Activated T-cell treated with anti-CD3 and anti-CD28 coated beads, Interleukin-2, amount 50 U/mL, for 1 hour (primary cell): ENCODE measurements around the gene KLHDC4.
"Not testable (repeated sequence)": the region's sequence is repeated elsewhere in the genome, so short reads cannot be mapped to it uniquely, and the experiment has no call there.

Experiments
- DNase-seq: peaks from one replicate; pipeline ENCODE4 v3.0.0-alpha.2; 2020

KLHDC4 gene

DNA sequence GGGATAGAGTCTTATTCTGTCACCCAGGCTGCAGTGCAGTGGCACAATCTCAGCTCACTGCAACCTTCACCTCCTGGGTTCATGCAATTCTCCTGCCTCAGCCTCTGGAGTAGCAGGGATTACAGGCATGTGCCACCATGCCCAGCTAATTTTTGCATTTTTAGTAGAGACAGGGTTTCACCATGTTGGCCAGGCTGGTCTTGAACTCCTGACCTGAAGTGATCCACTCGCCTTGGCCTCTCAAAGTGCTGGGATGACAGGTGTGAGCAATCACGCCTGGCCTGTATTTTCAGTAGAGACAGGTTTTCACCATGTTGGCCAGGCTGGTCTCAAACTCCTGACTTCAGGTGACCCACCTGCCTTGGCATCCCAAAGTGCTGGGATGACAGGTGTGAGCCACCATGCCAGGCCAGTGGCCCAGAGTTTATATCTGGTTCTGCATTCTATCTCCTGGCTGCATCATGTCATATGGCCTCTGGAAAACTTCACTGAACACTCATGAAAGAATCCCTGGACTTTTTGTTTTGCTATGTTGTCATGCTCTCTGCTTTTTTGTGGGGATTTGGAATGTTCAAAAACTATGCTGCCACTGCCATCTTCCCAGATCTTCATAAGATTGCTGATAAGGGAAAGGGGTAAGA is 21.8 kb upstream of the KLHDC4 start:
- not testable (repeated sequence) for DNase-seq

DNA sequence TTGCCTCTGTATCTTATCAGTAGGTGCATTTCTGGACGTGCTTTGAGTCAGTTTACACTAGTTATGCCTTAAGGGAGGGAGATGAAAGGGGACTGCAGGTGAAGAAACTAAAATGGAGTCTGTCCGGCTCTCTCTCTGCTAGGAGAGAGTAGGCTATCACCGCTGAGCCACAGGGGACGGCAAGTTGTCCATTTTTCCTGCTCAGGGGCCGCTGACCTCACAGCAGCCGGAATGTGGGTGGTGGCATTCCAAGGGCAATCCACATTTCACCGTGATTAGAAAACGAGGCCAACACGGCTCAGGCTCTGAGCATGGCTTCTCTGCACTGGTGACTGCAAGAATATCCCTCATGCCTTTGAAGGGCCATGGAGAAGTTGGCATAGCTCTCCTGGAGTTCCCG is 19.0 kb upstream of the KLHDC4 start:
- DNase-seq: no peak

DNA sequence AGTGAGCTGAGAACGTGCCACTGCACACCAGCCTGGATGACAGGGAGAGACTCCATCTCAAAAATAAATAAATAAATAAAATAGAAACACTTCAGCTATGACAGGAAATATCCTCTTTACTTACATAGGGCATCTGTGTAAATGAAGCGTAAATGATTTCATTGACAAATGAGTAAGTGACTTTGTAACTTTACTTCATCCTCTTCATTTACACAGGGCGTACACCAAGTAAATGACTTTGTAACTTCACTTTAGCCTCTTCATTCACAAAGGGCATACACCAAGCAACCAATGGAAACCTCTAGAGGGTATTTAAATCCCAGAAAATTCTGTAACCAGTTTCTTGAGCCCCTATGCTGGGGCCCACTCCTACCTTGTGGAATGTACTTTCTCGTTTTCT is 16.2 kb upstream of the KLHDC4 start:
- DNase-seq: no peak

DNA sequence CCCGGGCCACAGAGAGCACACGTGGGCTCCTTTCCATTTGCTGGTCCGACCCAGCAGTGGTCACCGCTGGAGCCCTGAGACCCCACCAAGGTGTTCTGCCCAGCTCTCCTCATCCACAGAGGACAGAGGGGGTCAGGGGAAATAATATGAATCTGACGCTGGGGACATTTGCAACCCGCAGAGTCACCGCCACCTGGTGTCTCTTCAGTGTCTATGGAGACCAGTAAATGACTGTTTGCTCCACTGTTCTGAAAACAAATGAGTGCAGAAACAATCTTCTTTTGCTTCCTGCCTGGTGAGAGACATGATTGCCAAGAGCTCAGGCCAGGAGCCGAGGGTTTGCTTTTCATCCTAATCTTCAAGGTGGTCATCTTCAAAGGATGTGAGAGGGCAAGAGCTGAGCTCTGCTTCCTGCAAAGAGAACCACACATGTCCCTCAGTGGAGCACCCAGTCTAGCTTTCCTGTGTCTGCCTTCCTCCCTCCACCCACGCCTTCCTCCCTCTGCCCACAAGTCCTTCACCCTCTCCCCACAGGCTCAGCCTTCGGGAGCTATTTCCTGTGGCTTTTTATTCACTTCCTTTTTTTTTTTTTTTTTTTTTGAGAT is 14.7 kb upstream of the KLHDC4 start:
- peak; percentile 40 for DNase-seq

DNA sequence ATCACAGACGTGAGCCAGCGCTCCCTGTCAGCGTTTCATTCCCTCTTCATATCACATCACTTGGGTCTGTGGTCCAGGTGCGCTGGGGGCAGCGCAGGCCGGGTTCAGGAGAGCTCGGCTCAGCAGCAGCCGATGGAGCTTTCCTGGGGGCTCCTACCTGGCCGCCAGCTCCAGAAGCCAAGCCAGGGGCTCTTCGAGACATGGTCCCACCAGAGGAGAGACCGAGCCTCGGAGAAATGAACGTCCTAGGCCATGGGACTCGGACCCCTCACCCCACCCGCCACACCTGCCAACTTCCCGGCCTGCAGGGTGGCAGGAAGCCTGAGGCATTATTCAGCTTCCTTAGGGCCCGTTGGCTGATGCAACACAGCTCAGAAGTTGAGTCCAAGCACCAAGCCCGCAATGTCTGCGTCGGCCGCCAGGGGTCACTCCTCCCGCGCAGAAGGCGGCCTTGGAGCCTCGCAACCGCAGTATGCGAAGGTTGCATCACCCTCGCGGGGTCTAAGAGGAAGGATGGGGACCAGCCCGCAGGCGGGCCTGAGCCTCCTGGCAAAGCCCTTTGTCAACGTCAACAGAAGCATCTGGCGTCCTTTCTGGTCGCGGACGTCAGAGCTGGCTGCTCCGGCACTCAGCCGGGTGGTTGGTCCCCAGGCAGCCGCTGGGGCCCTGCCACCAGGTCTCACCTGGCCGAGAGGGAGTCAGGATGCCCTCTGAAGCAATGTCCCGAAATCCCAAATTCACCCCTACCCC is 13.2 kb upstream of the KLHDC4 start:
- DNase-seq: peak; percentile 95

DNA sequence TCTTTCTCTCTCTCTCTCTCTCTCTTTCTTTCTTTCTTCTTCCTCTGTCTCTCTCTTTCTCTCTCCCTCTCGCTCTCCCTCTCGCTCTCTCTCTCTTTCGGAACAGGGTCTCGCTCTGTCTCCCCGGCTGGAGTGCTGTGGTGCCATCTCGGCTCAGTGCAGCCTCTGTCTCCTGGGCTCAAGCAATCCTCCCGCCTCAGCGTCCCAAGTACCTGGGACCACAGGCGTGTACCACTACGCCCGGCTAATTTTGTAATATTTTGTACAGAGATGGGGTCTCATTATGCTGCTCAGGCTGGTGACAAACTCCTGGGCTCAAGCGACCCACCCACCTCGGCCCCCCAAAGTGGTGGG is 12.7 kb upstream of the KLHDC4 start:
- no peak for DNase-seq

DNA sequence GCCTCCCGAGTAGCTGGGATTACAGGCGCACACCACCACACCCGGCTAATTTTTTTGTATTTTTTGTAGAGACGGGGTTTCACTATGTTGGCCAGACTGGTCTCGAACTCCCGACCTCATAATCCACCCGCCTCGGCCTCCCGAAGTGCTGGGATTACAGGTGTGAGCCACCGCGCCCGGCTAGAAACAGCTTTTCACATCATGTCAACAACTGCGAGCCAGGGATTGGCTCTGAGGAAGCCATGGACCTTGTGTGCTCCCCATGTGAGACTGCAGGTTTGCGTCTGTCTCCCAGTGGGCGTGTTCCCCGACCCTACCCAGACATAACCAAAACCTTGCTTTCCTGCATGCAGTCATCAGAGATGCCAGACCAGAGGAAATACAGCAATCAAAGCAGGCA is 8.1 kb upstream of the KLHDC4 start:
- not testable (repeated sequence) for DNase-seq

DNA sequence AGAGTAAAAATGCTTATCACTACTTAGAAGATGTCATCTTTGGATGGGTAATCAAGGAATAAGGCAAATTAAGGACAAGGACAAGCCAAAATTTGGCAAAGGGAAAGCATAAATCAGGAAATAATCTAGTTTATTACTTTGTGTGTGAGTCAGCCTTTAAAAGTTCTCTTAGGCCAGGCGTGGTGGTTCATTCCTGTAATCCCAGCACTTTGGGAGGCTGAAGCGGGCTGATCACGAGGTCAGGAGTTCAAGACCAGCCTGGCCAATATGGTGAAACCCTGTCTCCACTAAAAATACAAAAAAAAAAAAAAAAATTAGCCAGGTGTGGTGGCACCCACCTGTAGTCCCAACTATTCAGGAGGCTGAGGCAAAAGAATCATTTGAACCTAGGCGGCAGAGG is 1.7 kb upstream of the KLHDC4 start:
- not testable (repeated sequence) for DNase-seq

DNA sequence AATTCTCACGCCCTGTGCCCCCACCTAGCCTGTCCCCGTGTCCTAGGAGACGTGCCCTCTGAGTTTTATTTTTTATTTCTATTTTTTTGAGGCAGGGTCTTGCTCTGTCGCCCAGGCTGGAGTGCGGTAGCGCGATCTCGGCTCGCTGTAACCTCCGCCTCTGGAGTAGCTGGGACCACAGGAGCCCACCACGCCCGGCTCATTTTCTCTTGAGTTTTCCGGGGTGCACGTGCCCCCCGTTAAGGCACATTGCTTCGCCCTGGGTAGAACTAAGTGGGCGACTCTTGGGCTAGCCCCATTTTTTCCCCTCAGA is 655 bp upstream of the KLHDC4 start:
- DNase-seq: no peak

DNA sequence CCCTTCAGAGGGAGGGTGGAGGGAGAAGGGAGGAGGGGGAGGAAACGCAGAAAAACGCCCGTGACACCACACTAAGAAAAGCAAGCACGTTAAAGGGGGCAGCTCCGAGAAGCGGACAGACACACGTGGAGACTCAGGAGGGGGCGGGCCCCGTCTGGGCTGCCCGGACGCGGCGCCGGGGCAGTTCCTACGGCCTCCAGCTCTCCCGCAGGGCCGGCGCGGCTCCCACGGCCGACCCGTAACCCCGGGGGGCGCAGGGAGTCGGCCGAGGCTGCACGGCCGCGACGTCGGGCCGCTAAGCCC is 362 bp downstream of the KLHDC4 start:
- DNase-seq: peak; percentile 57

DNA sequence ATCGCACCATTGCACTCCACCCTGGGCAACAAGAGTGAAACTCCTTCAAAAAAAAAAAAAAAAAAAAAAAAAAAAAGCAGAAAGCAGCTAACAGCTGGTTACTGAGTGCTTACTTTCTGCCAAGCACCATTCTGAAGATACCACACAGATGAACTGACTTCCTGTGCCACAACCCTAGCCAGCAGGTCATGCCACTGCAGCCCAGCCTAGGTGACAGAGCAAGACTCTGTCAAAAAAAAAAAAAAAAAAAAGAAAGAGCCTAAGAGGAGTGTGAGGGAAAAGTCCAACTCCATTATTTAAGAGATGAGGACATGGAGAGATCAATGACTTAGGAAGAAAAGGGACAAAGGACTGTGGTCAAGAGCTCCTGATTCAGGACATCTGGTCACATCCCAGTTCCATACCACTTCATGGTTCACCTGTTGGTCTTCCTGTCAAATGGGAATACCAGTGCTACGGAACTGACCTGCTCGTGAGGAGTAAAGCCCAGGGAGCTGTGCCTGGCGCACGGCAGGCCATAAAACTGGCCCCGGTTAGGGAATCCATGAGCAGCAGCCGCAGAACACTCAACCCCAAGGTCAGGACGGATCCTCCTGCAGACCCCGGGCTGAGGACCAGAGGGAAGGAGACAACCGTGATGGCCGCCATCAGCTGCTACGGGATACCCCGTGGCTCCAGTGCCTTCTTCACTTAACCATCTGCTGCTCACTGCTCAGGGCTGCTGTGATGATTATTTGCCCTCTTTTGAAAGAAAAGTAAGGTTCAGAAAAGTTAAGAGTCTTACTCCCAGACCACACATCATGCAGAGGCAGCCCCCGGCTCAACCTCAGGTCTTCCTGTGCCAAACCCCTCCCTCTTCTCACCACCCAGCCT is 950 bp downstream of the KLHDC4 start:
- peak; percentile 27 for DNase-seq

DNA sequence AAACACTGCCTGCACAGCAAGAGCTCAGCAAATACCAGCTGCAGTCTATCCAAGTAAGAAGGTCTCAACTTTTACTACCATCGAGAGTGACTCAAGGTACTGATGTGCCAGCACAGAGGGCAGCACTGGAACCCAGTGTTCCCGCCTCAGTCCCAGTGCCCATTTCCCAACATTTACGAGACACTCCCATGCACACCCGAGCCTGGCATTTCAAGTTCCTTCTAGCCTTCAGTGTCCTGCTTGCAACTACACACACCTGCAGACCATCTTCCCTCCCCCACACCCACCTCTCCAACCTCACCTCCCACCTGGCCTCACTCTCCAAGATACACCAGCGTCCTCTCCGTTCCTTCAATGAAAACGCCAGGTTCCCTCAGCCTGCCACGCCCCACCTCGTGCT is 3.2 kb downstream of the KLHDC4 start:
- DNase-seq: no peak

DNA sequence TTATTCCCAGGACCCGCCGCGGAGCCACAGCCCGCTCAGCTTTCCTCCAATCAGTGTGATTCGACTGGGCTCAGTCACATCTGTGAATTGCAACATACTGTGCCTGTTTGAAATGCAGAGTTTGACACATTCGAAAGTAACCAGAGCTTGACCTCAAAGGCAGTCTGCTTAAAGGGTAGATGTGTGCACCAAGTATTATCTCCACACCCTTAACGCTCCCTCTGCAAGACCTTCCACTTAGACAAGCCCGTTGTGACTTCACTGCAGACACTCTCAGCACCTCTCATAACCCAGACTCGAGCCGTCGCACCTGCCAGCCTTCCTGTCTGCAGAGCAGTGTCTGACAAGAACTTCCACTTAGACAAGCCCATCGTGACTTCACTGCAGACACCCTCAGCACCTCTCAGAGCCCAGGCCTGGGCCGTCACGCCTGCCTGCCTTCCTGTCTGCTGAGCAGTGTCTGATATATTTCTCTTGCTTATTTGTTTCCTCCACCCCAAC is 3.7 kb downstream of the KLHDC4 start:
- DNase-seq: peak; percentile 32

DNA sequence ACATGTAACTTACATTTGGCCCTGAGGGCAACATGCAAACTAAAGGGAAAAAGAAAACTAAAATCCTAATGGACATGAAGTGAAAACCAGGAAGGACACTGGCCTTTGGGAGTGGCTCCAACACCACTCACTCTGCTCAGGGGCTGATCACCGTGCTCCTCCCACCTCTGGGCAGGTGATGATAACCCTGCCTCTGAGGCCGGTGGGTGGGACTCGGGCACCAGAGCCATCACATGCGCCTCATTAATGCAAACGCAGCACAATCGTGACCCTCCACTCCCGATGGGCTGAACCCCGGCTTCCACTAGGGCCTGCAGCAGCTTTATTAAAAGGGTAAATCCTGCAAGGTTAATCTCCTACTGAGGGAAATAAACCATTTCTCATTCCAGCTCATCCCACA is 4.7 kb downstream of the KLHDC4 start:
- no peak for DNase-seq

DNA sequence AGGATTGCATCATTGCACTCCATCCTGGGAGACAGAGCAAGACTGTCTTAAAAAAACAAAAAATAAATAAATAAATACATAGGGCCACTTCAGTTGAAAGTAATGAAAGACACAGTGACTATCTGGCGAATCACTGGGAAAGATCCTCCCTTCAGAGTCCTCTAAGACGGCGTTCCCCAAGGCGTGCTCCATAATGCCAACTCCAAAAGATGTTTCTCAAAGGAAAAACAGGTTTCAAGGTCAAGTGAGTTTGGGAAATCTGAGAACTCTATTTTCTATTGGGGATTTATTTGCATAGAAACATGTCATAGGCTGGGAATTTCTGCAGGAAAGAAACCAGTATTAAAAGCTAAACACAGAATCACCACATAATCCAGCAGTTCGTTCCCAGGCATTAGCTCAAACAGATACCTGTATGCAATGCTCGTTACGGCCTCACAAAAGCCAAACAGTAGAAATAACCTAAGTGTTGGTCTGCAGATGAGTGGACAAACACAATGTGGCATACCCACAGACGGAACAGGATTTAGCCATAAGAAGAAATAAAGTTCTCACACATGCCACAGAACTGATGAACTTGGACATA is 7.9 kb downstream of the KLHDC4 start:
- no peak for DNase-seq

DNA sequence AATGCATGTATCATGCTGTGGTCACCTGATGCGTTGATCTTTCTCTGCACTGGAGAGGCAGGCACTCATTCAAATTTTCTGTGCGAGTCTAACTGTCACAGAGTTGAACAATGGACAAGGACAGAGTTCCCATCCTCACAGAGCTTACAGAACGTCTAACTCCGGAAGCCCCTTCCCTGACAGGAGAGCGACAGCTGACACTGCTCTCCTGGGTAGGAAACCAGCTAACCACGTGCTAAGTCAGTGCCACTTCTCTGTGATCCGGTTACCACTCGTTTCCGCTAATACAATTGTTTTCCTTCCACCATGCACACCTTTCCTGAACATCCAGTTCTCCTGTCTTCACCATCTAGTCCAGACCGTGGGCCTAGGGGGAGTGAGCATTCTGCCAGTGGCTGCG is 11.3 kb downstream of the KLHDC4 start:
- no peak for DNase-seq

DNA sequence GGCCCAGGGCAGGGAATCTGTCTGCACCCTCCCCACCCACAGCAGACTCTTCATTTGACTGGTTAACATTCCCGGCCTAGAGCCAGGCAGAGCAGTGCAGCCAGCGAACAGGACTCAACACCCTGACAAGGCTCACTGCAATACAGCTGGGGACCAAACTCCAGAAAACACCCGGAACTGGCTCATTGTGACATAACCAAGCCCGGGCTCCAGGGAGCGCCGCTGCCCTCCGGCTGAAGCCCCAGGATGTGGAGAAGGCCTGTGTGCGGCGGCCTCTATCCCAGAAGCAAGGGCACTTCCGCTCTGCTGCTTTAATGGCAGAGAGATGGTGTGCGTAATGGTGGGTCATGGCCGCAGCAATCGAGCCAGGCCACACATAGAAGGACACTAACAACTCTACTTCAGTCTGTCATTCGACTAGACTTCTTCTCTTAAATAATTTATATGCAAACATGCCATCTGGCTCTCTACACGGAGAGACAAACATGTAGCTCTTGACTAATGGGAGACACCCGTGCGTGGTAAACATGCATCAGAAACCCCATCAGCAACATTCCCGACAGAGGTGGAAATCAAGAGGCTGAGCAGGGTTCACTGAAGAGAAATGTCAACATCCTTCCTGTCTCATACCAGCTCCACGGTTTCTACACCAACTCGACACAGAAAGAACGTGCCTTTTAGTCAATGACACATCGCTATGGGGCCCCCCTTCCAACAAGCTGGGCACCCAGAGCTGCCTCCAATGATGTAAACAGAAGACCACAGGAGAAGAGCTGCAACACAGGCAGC is 18.0 kb downstream of the KLHDC4 start:
- no peak for DNase-seq

DNA sequence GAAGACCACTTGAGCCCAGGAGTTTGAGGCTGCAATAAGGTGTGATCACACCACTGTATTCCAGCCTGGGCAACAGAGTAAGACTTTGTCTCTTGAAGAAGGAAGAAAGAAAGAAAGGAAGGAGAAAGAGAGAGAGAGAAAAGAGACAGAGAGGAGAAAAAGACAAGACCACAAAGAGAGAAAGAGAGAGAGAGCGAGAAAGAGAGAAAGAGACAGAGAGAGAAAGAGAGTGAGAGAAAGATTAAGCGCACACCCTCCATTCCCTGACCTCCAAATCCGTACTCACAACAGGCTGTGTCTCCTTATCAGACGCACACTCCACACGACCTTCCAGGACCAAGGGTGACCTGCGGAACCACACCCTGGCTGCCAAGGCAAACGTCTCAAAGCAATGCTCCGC is 19.6 kb downstream of the KLHDC4 start:
- DNase-seq: no peak

DNA sequence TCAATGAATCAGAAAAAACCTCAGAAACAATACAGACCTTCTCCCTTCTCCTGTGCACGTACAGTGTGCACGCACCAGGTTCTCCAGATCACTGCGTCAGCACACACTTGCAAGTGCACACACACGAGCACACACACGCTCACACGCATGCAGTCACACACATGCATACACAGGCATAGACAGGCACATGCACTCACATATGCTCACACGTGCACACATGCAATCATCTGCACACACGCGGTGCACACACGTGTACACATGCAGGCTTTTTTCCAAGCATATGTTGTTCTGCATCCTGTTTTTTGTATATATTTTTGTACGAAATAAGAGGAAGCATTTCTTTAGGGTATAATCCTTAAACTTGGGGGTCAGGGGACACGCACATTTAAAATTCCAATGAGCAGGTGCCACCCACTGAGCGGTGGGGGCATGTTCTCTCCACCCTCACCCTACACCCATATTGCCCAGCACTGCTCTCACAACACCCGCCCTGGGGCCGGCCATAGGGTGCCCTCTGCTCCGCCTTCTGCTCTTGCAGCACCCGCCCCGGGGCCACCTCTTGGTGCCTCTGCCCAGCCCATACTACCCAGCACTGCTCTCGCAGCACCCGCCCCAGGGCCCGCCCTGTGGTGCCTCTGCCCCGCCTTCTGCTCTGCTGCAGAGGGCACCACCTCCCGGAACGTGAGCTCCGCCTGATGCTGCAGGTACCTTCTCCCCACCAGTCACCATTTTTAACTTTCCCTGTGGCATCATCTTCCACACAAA is 20.9 kb downstream of the KLHDC4 start:
- no peak for DNase-seq

DNA sequence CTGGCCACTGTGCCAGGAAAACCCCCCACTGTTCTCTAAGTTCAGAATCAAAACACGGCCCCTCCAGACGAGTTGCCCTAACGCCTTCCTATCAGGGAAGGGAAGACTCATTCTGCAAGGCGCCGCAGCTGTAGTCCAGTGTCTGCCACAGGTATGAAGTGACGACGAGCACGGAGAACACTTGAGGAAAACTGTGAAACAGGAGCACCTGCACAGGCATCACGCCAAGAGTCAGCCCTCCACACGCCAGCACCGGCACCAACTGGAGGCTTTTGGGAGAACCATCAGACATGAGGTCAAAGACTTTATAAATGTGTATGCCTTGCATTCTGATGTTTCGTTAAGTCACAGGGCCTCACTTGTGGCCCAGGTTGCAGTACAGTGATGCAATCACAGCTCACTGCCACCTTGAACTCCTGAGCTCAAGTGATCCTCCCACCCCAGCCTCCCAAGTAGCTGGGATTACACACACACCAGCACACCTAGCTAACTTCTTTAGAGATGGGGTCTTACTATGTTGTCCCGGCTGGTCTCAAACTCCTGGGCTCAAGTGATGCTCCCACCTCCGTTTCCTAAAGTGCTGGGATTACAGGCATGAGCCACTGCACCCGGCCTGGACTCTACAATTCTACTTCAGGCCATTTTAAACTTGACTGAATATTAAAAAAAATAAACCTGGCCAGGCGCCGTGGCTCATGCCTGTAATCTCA is 22.9 kb downstream of the KLHDC4 start:
- DNase-seq: no peak
